Muscle layer of duodenum (tissue), 2 donors: ENCODE data around the gene PDE5A.
"Not testable (repeated sequence)": the region's sequence is repeated elsewhere in the genome, so short reads cannot be mapped to it uniquely, and the experiment has no call there.

Experiments used
- H3K27ac ChIP-seq: one replicate; pipeline ENCODE4 v1.7.0; 2013; ENCODE audit warnings: mild to moderate bottlenecking, low read length
- H3K27me3 ChIP-seq: one replicate; pipeline ENCODE4 v1.7.0; 2013; ENCODE audit warnings: low read depth, mild to moderate bottlenecking, control low read depth, low read length
- H3K36me3 ChIP-seq, 2 donors: one replicate each; pipeline ENCODE4 v1.7.0; 2013; ENCODE audit warnings: low read length in 2 of 2, control low read depth in 1 of 2, mild to moderate bottlenecking in 1 of 2; ENCODE audit not compliant: insufficient read depth in 2 of 2, control insufficient read depth in 1 of 2
- H3K4me1 ChIP-seq, 2 donors: one replicate each; pipeline ENCODE4 v1.7.0; 2013; ENCODE audit warnings: low read length in 2 of 2, mild to moderate bottlenecking in 2 of 2, control low read depth in 1 of 2, moderate library complexity in 1 of 2; ENCODE audit not compliant: insufficient read depth in 2 of 2, control insufficient read depth in 1 of 2
- H3K4me3 ChIP-seq, 2 donors: one replicate each; pipeline ENCODE4 v1.7.0; 2013; ENCODE audit warnings: low read length in 2 of 2, low read depth in 1 of 2, mild to moderate bottlenecking in 1 of 2
- H3K9me3 ChIP-seq, 2 donors: one replicate each; pipeline ENCODE4 v1.7.0; 2013; ENCODE audit warnings: low read length in 2 of 2, control low read depth in 1 of 2, mild to moderate bottlenecking in 1 of 2; ENCODE audit not compliant: control insufficient read depth in 1 of 2
- donor health status: healthy.

The PDE5A gene

GRCh38 chr4:119462733-119463132 is 165.9 kb downstream of the PDE5A start:
- H3K4me1 ChIP-seq, H3K27me3 ChIP-seq, H3K9me3 ChIP-seq, H3K4me3 ChIP-seq, H3K36me3 ChIP-seq, H3K27ac ChIP-seq: not testable (repeated sequence)

DNA sequence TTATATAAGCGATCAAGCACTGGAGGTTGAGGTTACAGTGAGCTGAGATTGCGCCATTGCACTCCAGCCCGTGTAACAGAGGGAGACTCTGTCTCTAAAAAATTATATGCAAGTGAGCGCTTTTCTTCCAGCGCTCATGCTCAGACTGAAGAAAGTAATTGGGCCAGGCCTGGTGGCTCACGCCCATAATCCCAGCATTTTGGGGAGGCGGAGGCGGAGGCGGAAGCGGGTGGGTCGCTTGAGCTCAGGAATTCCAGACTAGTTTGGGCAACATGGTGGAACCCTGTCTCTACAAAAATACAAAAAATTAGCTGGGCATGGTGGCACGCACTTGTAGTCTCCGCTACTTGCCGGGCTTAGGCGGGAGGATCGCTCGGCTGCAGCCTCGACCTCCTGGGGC is 172.9 kb downstream of the PDE5A start:
- H3K4me3 ChIP-seq = peak overlapping the region in 1 of 2 donors; percentile 70
- H3K36me3 ChIP-seq, H3K27me3 ChIP-seq, H3K27ac ChIP-seq, H3K4me1 ChIP-seq, H3K9me3 ChIP-seq: not testable (repeated sequence)

- Histone ChIP-seq H3K4me3 (peak overlapping the region; percentile 44 to 70), H3K27ac (peak overlapping the region; percentile 77)
- not testable (repeated sequence) for H3K27me3 ChIP-seq, H3K36me3 ChIP-seq, H3K4me1 ChIP-seq, H3K9me3 ChIP-seq
Measured at GRCh38 chr4:119454491-119455270, 173.9 kb downstream of the PDE5A start.

DNA sequence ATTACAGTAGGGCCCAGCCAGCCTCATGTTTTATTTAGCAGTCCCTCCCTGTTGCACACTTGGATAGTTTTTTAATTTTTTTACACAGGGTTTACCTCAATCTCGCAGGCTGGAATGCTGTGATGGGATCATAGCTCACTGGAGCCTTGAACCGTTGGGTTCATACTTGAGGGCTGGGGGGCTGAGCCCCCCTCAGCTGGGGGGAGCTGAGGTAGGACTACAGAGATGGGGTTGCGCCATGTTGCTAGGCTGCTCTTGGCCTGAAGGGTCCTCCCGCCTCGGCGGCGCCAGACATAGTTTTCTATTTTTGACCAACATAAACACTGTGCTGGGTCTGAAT is 174.5 kb downstream of the PDE5A start:
- not testable (repeated sequence) for H3K4me1 ChIP-seq, H3K9me3 ChIP-seq, H3K36me3 ChIP-seq, H3K27me3 ChIP-seq
- H3K27ac ChIP-seq = peak overlapping the region; percentile 77
- peak overlapping the region; percentile 44 to 70 for H3K4me3 ChIP-seq

- not testable (repeated sequence) for H3K4me1 ChIP-seq, H3K36me3 ChIP-seq, H3K27ac ChIP-seq, H3K9me3 ChIP-seq, H3K27me3 ChIP-seq, H3K4me3 ChIP-seq
Measured at GRCh38 chr4:119453286-119453685, 175.3 kb downstream of the PDE5A start.

DNA sequence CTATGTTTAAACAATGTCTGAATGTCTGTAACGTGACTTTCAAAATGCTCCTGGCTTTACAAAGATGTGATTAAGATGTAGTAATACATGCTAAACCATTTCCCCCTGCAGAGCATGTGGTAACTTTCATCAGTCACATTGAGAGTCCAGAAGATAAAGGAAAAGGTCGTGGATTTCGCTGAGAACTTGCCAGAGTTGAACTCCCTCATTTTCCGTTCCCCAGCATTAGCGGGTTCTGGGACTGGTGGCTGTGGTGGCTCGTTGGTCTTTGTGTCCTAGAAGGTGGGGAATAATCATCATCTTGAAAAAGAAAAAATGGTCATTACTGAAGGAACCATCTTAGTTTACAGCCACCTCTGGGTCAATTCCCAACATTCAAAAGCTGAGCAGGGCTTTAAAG is 178.8 kb downstream of the PDE5A start:
- not testable (repeated sequence) for H3K27me3 ChIP-seq, H3K4me3 ChIP-seq, H3K4me1 ChIP-seq, H3K36me3 ChIP-seq, H3K27ac ChIP-seq, H3K9me3 ChIP-seq
